Epithelial cell of proximal tubule (primary cell): ENCODE results near the gene FCGR1A. TPM values are rescaled to one million over a fixed set of nuclear protein-coding genes. Genes with fewer than 3 reads are reported as not detected.
"Not testable (repeated sequence)": the region's sequence is repeated elsewhere in the genome, so short reads cannot be mapped to it uniquely, and the experiment has no call there.

Experiments used
- DNase-seq: peaks from one replicate; pipeline ENCODE4 v3.0.0-alpha.2; 2011; ENCODE audit warnings: low read depth
- H3K4me3 ChIP-seq: 2 replicates; pipeline ENCODE4 v1.5.1; 2011; ENCODE audit warnings: low read depth, mild to moderate bottlenecking, low read length
- total RNA-seq: library from RNA; depleted of rRNA; stranded (reverse); fragments of >200 nt; gene quantifications from 2 replicates; pipeline ENCODE4 v1.2.3, GENCODE V29; 2015

The FCGR1A gene
- not detected in 2 replicates for total RNA-seq

- not testable (repeated sequence) for DNase-seq, H3K4me3 ChIP-seq
These were observed at the start of gene FCGR1A for GRCh38 chr1:149782600-149782999. Gene FCGR1A, plus strand, starts transcription at chr1:149782694. Its CDS starts 50 bp downstream, at chr1:149782744.

DNA sequence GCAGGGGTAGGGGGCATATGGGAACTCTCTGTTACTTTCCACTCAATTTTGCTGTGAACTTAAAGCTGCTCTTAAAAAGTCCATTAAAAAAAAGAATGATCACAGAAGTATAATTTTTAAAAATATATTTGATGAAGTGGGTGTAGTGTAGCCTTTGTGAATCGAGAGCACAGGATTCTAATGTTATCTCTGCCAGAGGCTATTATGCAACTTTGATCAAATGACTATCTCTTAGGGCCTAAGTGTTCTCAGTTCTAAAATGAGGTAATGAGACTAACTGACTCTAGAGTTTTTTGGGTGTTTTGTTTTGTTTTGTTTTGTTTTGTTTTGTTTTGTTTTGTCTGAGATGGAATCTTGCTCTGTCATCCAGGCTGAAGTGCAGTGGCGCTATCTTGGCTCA is 49.7 kb upstream of the FCGR1A start:
- not testable (repeated sequence) for DNase-seq, H3K4me3 ChIP-seq

GRCh38 chr1:149734692-149735091 is 47.8 kb upstream of the FCGR1A start:
- H3K4me3 ChIP-seq, DNase-seq: not testable (repeated sequence)

- peak overlapping the region; percentile 26 for H3K4me3 ChIP-seq
- not testable (repeated sequence) for DNase-seq
These were observed 42.3 kb upstream of the FCGR1A start for GRCh38 chr1:149740148-149740581.

- not testable (repeated sequence) for DNase-seq
- H3K4me3 ChIP-seq, result peak overlapping the region; percentile 26
These were observed 41.8 kb upstream of the FCGR1A start for GRCh38 chr1:149740590-149741230.

DNA sequence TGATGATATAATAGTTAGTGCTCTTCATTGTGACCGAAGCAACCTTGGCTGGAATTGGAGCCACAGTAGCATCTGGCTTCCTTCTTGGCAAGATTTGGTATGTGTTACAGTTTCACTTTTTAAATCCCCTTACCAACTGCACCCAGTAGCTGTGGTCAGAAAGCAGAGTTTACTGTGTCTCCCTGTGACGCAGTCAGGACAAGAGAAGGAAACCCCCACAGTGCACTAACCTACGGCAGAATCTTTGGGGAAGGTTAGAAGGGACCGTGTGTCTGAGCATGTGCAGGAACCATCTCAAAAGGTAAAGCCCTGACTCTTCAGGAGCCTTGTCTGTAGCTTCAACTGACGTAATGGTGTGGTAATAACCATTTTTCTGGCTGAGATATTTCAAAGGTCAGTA is 40.6 kb upstream of the FCGR1A start:
- H3K4me3 ChIP-seq, DNase-seq: not testable (repeated sequence)

DNA sequence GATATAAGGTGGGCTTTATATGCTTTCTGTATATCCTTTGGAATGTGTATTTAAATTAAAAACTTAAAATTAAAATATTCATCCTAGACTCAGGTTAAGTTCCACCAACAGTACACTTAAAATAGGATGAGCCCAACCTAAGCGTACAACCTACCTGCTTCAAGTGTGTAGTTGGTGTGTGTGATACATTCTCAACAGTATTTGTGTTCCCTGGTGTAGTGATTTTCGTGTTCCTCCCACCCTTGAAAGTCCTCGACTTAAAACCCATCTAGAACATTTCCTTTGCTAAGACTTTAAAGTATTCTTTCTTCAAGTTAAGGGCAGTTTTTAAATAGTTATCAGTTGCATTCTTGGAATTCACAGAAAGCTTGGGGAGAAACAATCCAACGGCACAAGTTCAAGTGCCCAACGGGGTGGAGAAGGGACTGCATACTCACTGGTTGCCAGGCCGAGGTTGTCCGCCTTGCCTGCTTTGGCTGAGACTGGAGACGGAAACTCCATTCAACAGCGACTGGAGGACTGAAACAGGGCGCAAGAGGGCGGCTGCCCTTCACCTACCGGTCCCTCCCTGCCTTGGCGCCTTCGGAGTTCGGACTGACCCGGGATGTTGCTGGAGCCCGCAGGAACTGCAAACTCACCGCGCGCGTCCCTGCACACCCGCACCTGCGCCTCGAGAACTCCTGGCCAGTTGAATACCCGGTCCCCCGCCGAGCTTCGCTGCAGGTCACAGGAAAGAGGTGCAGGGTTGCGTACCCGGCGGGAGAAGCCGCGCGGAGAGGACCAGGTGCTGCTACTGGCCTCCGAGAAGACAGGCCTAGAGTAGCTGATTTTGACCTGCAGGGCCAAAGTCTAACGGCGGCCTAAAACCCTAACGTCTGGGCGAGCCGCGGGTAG is 35.8 kb upstream of the FCGR1A start:
- not testable (repeated sequence) for DNase-seq, H3K4me3 ChIP-seq

DNA sequence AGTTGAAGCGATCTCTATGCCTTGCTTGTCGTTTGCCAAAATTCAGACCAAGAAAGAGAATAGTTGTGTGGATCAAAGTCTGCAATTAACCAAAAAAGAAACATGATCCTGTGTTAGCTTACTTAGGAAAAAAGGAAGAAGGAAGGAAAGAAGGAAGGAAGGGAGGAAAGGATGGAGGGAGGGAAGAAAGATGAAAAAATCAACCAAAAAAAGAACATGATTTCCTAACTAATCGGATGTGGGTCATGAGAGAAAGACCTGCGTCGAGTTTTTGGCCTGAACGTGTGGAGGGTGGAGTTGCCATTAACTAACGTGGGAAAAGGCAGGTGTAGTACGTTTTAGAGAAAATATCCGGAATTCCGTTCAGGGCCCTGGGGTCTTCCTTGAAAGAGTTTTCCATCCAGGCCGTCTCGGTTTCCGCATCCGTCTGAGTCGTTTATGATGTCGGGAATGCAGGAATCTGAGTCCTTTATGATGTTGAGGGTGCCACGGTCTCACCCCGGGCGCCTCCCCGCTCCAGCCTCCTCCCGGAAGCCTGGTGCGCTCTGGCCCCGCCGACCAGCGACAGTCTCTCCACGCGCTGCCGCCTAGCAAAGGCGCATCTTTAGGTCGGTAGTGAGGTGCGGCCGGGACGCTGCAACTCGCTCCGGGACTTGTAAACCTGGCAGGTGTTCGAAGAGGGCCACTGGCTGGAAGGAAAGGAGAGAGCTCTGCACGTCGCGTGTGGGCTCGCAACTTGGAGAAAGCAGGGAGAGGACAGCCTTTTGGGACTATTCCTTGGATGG is 34.9 kb upstream of the FCGR1A start:
- DNase-seq, H3K4me3 ChIP-seq: not testable (repeated sequence)

GRCh38 chr1:149748144-149748500 is 34.4 kb upstream of the FCGR1A start:
- DNase-seq, H3K4me3 ChIP-seq: not testable (repeated sequence)

DNA sequence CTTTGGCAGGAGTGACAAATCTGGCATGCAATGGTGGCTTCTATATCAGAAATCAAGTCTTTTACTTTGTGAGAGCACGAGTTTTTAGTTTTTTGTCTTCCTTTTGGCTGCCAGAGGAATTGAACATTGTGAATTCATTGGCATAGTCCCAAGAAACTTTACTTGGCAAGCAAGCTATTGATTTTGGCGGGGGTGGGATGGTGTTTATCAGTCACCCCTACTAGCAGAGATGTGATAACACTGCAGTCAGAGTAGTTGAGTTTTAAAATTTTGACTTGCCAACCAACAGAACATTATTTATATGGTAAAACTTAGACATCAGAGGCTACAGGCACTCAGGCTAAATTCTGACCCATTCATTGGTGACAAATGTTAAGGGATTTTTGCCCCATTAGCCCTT is 31.9 kb upstream of the FCGR1A start:
- H3K4me3 ChIP-seq, DNase-seq: not testable (repeated sequence)

GRCh38 chr1:149752186-149752585 is 30.3 kb upstream of the FCGR1A start:
- not testable (repeated sequence) for H3K4me3 ChIP-seq, DNase-seq

- not testable (repeated sequence) for H3K4me3 ChIP-seq
These were observed 29.0 kb upstream of the FCGR1A start for GRCh38 chr1:149753466-149753865.

DNA sequence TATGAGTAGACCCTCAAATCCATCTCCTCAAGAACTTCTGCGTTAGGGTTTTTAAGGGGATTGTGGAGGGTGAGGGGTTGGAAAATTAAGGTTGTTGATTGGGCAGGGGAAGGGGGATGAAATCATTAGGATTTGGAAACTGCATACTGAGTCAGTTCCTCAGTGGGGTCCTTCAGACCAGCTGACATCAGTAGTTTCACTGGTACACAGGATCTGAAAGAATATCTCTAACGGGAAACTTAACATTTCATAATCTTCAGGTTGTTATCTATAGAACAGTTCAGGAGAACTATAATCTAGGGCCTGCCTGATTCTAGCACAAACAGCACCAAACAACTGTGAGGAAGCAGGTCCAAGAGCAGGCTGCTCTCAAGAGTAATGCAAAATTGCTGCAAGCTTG is 27.2 kb upstream of the FCGR1A start:
- DNase-seq, H3K4me3 ChIP-seq: not testable (repeated sequence)

More at GRCh38 chr1:149753466-149753865, 29.0 kb upstream of the FCGR1A start:
- not testable (repeated sequence) for DNase-seq

DNA sequence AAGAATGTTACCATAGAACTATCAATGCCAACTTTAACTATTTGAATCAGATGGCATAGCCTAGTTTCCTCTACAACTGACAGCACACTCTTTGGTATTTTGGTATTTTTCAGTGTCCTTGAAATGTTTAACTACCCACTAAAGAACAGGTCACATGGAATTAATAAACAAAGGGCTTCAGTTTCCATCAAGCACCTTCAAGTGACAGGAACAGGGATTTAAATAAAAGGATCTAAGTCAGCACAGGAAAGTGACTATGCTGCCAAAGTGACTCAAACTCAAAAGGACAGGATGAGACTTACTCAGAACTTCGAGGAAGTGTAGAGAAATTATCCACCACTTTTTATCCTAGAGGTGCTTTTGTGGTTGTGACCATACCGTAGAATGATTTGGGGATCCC is 20.2 kb upstream of the FCGR1A start:
- DNase-seq, H3K4me3 ChIP-seq: not testable (repeated sequence)

- H3K4me3 ChIP-seq, DNase-seq: not testable (repeated sequence)
These were observed 18.2 kb upstream of the FCGR1A start for GRCh38 chr1:149764087-149764800.

DNA sequence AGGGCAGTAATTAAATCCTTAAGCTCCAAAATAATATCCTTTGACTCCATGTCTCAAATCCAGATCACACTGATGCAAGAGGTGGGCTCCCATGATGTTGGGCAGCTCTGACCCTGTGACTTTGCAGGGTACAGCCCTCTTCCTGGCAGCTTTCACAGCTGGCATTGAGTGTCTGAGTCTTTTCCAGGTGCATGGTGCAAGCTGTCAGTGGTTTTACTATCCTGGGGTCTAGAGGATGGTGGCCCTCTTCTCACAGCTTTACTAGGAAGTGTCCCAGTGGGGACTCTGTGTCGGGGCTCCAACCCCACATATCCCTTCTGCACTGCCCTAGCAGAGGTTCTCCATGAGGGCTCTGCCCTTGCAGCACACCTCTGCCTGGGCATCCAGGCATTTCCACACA is 16.3 kb upstream of the FCGR1A start:
- H3K4me3 ChIP-seq, DNase-seq: not testable (repeated sequence)

DNA sequence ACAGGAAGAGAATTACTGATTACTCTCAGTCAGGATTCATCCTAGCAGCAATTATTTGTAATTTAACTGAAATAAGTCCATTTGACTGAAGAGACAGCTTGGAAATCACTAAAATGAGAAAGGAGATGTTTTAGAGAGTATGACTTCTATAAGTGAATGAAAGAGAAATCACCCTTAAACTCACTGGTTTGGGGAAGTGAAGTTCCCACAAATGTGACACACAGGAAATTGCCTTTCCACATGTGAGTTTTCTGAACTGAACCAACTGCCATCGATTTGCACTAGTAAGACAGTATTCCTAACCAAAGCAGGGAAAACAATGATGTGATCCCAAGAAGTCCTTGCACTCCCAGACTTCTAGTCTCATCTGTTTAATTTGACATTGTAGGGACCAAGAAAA is 13.3 kb upstream of the FCGR1A start:
- H3K4me3 ChIP-seq, DNase-seq: not testable (repeated sequence)

GRCh38 chr1:149770661-149771060 is 11.8 kb upstream of the FCGR1A start:
- H3K4me3 ChIP-seq, DNase-seq: not testable (repeated sequence)
